GM12872 (cell line): ENCODE measurements around the gene FBXO42.

Experiments used
- TF ChIP-seq, protein P1 (sequence below): IDR thresholded peaks from 3 replicates; pipeline ENCODE4 v1.5.1; 2011; ENCODE audit warnings: low read depth, mild to moderate bottlenecking, low read length, moderate library complexity; ENCODE audit not compliant: insufficient read depth

FBXO42 gene

DNA sequence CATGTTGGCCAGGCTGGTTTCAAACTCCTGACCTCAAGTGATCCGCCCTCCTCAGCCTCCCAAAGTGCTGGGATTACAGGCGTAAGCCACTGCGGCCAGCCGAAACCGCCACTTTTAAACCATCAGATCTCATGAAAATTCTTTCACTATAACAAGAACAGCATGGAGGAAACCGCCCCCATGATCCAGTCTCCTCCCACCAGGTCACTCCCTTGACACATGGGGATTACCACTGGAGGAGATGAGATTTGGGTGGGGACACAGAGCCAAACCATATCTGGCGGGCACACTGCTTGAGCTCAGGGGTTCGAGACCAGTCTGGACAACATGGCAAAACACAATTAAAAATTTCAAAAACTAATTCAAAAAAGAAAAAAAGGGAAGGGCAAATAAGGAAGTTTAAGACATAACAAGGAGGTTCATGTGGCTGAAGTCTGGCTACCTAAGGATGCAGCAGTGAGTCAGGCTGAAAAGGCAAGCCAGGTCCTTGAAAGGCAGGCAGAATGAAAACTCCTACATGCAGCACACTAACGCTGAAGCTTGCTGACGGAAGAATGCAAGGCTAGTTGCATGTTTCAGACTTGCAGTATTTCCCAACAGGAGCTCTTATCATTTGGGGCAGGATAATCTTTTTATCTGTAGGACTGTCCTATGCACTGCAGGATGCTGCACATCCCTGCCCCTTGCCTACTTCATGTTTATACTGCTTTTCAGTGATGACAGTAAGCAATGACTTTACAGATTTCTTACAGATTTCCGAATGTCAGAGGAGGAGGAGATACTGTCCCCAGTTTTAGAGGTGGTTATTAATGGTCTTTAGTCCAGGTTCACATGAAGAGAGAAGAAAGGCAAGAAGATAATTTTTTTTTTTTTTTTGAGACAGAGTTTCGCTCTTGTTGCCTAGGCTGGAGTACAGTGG is 49.3 kb downstream of the FBXO42 start:
- TF ChIP-seq, protein P1, sequence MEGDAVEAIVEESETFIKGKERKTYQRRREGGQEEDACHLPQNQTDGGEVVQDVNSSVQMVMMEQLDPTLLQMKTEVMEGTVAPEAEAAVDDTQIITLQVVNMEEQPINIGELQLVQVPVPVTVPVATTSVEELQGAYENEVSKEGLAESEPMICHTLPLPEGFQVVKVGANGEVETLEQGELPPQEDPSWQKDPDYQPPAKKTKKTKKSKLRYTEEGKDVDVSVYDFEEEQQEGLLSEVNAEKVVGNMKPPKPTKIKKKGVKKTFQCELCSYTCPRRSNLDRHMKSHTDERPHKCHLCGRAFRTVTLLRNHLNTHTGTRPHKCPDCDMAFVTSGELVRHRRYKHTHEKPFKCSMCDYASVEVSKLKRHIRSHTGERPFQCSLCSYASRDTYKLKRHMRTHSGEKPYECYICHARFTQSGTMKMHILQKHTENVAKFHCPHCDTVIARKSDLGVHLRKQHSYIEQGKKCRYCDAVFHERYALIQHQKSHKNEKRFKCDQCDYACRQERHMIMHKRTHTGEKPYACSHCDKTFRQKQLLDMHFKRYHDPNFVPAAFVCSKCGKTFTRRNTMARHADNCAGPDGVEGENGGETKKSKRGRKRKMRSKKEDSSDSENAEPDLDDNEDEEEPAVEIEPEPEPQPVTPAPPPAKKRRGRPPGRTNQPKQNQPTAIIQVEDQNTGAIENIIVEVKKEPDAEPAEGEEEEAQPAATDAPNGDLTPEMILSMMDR: no peak

DNA sequence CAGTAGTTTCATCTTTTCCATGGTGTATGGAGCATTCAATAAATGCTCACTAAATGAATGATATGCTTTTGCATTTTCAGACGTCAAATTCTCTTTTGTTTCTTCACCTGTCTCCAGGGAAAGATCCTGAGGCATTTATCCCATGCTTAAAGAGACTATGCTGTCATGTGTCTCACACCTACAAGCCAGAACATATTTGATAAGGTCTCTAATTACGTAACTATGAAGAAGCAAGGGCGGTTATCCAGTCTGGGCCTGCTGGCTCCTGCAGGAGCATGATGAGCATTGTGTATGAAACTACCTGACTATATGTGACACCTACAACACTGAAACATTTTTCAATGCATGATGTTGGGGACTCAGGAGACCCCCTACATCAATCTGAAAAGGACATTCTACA is 51.8 kb downstream of the FBXO42 start:
- TF ChIP-seq, protein P1: no peak

DNA sequence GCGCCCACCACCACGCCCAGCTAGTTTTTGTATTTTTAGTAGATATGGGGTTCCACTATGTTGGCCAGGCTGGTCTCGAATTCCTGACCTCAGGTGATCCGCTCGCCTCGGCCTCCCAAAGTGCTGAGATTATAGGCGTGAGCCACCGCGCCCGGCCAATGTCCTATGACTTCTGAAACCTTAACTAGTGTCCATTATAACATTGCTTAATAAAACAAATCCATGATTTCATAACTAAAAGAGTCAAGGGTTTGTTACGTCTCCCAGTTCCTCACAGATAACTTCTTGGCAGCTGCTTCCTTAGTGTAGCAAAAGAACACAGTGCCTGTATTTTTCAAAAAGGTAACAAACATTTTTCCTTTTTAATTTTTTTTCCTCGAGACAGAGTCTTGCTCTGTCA is 53.6 kb downstream of the FBXO42 start:
- TF ChIP-seq, protein P1: no peak

DNA sequence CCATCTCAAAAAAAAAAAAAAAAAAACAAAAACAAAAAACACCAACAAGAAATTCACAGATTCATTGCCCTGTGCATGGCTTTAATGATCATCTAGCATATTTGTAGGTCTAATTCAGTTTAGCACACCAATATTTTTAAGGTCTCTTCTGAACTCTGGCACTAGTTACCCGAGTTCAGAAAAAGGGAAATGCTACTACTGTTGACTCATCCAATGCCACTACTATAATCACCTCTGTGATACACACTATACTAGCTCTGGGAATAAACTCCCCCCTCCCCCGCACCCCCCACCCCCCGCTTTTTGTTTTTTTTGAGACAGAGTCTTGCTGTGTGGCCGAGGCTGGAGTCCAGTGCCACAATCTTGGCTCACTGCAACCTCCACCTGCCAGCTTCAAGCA is 55.6 kb downstream of the FBXO42 start:
- TF ChIP-seq, protein P1: no peak

DNA sequence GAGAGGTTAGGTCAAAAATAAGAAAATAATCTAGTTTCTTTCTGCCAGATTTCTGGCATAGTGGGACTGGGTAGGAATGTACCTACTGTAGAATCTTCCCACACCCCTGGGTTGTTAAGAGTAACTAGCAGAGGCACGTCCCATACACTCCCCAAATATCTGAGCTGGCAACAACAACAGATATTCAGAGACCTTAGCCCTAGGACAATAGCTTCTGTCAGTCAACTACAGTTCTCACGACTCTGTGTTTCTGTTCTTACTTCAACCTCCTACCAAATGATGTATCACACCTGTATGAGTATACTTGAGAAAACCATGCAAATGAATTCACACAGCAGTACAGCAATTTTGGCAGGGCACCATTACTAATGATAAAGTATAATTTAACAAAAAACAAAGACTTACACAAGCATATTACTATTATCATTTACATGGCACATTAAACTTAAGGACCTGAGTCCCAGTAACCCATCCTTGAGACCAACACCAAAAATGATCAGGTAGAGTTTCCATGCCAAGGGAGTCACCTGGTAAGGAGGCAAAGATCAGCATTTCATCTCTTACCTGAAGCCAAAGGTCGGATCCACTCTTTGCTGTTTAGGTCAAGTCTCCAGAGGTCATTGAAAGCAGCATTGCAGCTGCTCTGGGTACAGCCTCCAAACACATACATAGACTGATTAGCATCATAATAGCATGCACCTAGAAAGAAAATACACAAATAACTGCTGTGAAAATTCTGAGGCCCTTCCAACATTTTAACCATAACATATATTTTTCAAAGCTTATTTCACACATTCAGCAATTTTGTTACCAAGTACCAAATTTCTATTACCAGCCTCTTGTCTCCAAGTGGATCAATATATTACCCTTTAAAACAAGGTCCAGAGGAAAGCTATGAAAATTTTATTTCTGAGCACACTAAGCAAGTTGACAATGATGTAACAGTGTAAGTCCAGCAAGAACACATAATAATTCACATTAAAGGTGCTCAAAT is 57.8 kb downstream of the FBXO42 start:
- TF ChIP-seq, protein P1: no peak

DNA sequence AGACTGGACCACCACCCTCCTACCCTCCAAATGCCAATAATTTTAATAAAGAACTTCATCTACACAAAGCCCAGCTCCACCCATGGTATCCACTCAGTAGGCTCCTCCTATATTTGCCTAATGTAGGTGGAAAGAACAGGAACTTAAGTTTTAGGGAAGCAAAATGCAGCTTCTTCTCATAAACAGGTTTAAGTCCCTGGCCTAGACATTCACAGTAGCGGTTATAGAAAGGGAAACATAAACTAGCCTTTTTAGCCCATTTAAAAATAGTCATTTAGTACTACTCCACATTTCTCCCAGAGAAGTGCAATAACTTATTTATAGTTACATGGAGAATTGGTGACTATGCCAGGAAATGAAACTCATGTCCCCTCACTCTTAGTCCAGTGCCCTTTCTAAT is 58.7 kb downstream of the FBXO42 start:
- TF ChIP-seq, protein P1: no peak

DNA sequence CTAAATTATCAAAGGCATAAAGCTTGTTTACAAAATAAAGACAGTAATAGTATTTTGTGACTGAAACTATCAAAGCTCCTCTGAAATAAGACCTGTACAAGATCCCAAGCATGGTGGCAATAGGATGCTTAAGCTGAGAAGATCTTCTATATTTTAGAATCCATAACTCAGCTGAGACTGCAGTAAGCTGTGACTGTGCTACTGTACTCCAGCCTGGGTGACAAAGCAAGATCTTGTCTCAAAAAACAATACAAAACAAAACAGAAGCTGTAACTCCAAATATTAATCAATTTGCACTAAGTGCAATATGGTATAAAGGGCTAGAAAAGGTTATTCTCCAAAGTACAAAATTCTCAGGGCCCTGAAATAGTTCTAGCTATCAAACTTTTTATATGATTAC is 59.5 kb downstream of the FBXO42 start:
- TF ChIP-seq, protein P1: no peak
